ENCODE measurements around the gene CPEB2. TPM values are rescaled to one million over a fixed set of nuclear protein-coding genes. Genes with fewer than 3 reads are reported as not detected.

CPEB2 gene
- total RNA-seq, 4 donors from 2014 or later = 10.7 to 25.9 (median 19.8) TPM

DNA sequence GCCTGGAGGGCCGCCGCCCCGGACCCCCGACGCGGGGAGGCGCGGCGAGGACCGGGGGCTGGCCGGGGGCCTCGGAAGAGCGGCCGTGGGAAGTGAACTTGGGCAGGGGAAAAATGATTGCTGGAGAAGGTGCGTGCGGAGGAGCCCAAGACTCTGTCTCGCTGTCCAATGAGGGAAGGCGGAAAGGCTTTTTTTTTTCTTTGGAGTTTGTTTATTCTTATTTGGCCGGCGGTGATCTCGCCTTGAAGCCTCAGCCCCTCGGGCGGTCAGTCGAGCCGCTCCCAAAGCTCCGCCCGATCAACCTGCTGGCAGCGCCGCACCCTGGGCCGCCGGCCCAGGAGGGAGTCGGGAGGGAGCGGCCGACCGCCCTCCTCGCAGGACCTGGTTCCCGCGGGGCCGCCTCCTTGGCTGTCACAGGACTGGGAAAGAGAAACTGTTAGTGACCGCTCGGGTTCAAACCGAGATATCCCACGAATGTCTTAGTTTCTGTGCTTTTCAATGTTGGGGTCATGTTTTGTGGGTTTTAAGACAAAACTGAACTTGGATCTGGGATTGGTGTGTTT is 2.5 kb downstream of the CPEB2 start:
- no peaks in the 10 kb centered on the region for H3K9me3 ChIP-seq
- TF ChIP-seq POLR2A (IDR thresholded peaks at IDR 0.05) = peak; percentile 75 to 89
- TF ChIP-seq, protein P1, sequence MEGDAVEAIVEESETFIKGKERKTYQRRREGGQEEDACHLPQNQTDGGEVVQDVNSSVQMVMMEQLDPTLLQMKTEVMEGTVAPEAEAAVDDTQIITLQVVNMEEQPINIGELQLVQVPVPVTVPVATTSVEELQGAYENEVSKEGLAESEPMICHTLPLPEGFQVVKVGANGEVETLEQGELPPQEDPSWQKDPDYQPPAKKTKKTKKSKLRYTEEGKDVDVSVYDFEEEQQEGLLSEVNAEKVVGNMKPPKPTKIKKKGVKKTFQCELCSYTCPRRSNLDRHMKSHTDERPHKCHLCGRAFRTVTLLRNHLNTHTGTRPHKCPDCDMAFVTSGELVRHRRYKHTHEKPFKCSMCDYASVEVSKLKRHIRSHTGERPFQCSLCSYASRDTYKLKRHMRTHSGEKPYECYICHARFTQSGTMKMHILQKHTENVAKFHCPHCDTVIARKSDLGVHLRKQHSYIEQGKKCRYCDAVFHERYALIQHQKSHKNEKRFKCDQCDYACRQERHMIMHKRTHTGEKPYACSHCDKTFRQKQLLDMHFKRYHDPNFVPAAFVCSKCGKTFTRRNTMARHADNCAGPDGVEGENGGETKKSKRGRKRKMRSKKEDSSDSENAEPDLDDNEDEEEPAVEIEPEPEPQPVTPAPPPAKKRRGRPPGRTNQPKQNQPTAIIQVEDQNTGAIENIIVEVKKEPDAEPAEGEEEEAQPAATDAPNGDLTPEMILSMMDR (IDR thresholded peaks at IDR 0.05) = no peak
- H3K4me3 ChIP-seq = peak overlapping the region; percentile 73 to 96 (median 80)

DNA sequence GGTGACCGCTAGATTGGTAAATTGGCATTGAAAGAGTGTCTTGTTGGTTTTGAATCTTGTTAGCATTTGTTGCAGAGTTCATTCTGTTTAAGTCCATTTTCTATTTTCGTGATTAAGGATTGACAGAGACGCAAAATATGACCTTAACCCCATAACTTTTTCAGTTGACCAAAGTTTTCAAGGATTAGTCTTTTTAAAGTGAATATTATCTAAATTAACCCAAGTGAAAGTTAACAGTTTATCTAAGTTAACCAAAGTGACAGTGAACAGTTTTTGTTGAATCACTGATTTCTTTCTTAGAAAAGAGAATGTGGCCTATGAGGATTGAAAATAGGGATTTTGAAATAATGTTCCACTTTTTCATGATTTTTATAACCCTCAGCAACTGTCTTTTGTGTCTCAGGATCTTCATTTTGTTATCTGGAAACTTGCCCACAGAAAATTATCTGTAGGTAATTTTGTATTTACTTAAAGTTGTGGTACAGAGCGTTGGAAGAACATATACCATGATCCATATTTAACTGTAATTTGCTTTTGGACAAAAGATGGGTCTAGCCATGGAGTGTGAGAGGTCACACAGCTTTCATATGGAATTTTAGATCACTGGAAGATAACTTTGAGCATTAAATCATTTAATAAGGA is 3.3 kb downstream of the CPEB2 start:
- H3K27ac ChIP-seq = peak overlapping the region in 3 of 4 donors; percentile 99 to 100 (median 100)
- H3K4me3 ChIP-seq = peak overlapping the region; percentile 73 to 96 (median 80)
- H3K27me3 ChIP-seq = no peaks in the 10 kb centered on the region
- TF ChIP-seq, protein P1 (IDR thresholded peaks at IDR 0.05) = no peak
- no peak for TF ChIP-seq POLR2A (IDR thresholded peaks at IDR 0.05)
- H3K9me3 ChIP-seq = no peaks in the 10 kb centered on the region
- peaks cover 0 to 4% (median 0%) of the 10 kb centered on the region in 3 donors for H3K36me3 ChIP-seq
- no peak for DNase-seq
- H3K4me1 ChIP-seq = peaks cover 0 to 21% (median 0%) of the 10 kb centered on the region in 4 donors

More for the DNA sequence above, 2.5 kb downstream of the CPEB2 start:
- peak overlapping the region; percentile 99 to 100 (median 100) for H3K27ac ChIP-seq
- H3K27me3 ChIP-seq = no peaks in the 10 kb centered on the region
- H3K4me1 ChIP-seq = peaks cover 0 to 21% (median 0%) of the 10 kb centered on the region in 4 donors
- peaks cover 0 to 4% (median 0%) of the 10 kb centered on the region in 3 donors for H3K36me3 ChIP-seq
- peak; percentile 66 to 91 (median 89) for DNase-seq

DNA sequence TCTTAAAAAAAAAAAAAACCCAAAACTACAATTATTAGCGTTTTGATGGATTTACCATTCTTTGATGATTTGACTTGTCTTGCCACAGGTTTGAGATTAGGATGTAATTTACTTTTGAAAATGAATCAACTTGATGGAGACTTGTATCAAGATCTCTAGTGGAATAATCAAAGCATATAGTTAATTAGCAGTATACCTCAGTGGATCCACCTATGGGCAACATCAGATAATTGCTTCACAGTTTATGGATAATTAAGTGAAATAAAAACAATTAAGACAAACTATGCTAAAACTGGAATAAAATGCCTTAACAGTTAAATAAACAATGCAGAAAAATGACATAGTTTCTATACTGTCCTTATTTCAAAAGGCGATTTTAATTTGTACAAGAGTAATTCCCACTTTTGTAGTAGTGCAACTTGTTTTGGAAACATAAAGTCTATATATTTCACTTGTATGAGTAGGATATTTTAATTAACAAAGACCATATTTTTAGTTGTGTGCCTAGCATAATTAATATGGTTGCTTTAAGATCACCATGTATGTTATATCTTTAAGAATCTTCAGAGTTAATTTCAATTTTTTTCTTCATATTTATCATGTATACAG is 4.2 kb downstream of the CPEB2 start:
- H3K27ac ChIP-seq = no peak overlapping the region
- peaks cover 0 to 21% (median 0%) of the 10 kb centered on the region in 4 donors for H3K4me1 ChIP-seq

DNA sequence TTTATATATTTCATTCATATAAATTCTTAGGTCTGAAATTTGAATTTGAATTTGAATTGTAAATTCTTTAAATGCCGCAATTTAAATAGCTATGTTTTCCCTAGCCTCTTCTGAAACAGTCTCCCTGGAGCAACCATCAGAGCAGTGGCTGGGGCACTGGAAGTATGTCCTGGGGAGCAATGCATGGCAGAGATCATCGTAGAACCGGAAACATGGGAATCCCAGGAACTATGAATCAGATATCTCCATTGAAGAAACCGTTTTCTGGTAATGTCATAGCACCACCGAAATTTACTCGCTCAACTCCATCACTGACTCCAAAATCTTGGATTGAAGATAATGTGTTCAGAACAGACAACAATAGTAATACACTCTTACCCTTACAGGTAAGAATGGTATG is 4.9 kb downstream of the CPEB2 start:
- H3K4me3 ChIP-seq = no peak overlapping the region
- no peak for TF ChIP-seq POLR2A (IDR thresholded peaks at IDR 0.05)
- TF ChIP-seq, protein P1 (IDR thresholded peaks at IDR 0.05) = no peak
- no peak overlapping the region for H3K27ac ChIP-seq
- peaks cover 0 to 4% (median 0%) of the 10 kb centered on the region in 3 donors for H3K36me3 ChIP-seq
- DNase-seq = no peak
- peaks cover 0 to 21% (median 0%) of the 10 kb centered on the region in 4 donors for H3K4me1 ChIP-seq
- no peaks in the 10 kb centered on the region for H3K27me3 ChIP-seq
- H3K9me3 ChIP-seq = no peaks in the 10 kb centered on the region

More for the DNA sequence above, 4.2 kb downstream of the CPEB2 start:
- no peaks in the 10 kb centered on the region for H3K27me3 ChIP-seq
- TF ChIP-seq, protein P1 (IDR thresholded peaks at IDR 0.05) = peak; percentile 43 to 66 (median 54)
- TF ChIP-seq POLR2A (IDR thresholded peaks at IDR 0.05) = no peak
- DNase-seq = no peak
- peak overlapping the region in 1 of 4 donors; percentile 84 for H3K4me3 ChIP-seq
- no peaks in the 10 kb centered on the region for H3K9me3 ChIP-seq
- H3K36me3 ChIP-seq = peaks cover 0 to 4% (median 0%) of the 10 kb centered on the region in 3 donors

DNA sequence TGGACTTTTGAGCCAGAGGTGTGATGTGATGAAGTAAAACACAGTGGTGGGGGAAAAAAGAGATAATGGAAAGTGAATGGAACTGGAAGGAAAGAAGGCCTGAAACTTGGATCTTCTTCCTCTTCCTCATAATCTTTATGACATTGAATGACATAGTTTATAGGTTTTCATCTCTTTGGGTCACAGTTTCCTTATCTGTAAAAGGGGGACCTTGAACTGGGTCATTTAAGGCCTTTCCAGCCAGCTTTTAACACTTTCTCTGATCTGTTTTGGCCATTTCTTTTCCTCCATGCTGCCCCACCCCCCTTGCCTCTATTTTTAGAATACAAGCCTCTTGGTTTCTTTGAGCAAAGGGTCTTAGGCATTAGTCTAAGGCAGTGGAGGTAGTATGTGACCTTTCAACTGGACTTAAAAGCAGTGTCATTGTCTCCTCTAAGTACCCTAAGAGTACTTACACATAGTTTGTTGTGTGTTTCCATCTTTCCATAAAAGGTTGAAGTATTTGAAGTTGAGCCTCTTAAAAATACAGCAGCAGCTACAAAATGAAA is 7.8 kb downstream of the CPEB2 start:
- no peak overlapping the region for H3K4me3 ChIP-seq
- peaks cover 0 to 21% (median 6%) of the 10 kb centered on the region in 4 donors for H3K4me1 ChIP-seq
- H3K27me3 ChIP-seq = no peaks in the 10 kb centered on the region
- no peak overlapping the region for H3K27ac ChIP-seq
- TF ChIP-seq POLR2A (IDR thresholded peaks at IDR 0.05) = no peak
- TF ChIP-seq, protein P1 (IDR thresholded peaks at IDR 0.05) = no peak
- H3K9me3 ChIP-seq = no peaks in the 10 kb centered on the region
- no peak for DNase-seq
- peaks cover 0 to 4% (median 0%) of the 10 kb centered on the region in 3 donors for H3K36me3 ChIP-seq
